GM21786 (cell line): Measurements from ENCODE around the gene FHIT.

ENCODE experiments used
- ATAC-seq: cut with Tn5 transposase; IDR thresholded peaks from one replicate; pipeline ENCODE4 v1.9.1; 2021; ENCODE audit not compliant: unreplicated experiment

The FHIT gene

DNA sequence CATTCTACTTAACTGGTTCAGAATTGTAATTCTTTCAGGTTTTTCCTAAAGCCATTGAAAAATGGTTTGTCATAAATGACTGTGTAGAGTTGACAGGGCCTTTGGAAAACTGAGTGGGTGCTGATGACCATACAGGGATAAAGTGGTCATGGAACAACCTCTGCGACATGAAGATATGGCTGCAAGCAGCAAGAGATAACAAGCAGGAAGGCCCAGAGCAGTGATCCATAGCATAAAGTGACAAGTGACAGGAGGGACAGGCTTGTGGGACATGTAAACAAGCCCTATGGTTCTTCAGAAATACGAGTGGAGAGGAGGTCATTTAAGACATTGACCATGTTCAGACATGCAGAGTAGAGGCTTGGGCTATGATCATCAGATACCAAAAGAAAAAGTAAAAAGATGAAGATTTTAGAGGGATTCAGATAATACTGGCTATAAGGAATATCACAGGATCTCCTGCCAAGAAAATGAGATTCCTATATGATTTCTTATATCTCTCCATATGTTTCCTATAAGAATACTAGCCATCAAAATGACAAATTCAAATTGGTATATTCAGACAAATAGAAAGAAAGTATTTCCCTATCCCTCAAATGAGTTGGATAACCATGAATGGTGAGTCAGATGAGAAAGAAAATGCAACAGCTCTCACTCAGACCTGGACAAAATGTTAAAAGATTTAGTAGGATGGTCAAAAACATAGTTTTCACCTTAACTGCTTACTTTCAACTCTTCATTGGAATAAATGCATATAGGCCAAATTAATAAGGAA is 1373.8 kb downstream of the FHIT start:
- no peak for ATAC-seq

DNA sequence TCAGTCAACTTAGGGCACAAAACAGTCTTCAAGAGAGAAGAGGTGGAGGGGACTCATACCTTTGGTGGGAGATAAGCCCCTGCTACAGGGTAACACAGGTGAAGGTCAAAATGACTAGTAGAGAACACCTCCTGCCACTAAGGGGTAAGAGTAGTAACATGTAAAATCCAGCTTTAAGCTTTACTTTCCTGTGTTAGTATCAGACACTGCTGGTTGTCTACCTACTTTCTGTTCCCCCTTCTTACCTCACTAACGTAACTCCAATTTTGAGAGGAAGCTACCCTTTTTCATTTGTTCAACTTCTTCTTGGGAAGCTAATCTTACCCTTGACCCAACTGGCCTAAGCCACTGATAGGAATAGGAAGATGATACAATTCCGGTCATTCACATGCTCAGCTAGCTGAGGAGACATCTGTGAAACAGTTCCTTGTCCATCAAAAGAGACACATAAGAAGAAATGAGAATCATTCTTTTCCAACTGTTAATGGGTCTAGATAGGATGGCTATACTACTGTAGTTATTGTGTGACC is 1374.7 kb downstream of the FHIT start:
- no peak for ATAC-seq

DNA sequence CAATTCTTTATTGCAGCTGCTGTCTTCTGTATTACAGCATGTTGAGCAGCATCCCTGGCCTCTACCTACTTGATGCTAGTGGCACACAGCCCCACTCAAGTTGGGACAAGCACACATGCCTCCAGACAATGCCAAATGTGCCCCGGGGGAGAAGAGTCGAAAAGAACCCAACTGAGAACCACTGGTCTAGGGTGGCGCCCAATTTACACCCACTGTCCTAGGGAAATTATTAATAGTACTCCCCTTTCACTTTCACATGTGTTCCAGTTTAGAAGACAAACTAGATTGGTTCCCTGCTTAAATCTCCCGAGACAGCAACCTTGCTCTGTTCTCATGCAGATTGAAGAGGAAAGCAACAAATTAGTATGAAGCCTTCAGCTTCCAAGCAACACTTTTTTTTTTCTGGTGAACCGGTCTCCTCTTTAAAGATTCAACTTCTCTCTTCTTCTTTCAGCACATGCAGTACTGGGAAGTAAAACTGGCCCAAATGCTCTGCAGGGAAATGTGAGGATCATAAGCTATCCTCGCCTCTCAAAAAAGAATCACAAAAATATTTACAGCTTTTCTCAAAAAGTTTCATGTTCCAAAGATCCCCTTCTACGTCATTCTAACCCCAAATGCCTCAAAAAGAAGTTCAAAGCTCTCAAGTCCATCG is 1377.5 kb downstream of the FHIT start:
- no peak for ATAC-seq

DNA sequence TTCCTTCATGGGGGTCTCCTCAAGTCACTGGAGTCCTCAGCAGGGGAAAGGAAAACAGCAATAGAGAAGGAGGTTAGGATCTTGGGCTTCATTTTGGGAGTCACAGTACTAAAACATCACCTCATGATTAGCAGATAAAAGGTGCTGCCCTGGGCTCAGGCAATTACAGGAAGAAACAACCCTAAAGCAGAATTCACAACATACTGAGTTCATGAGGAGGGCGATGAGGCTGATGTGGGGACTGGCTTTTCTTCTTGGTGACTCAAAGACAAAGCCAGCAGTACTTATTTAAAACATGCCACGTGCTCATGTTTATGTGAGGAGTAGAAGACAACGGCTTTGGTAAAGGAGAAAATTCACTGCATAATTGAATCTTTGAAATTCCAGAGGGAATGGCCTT is 1379.1 kb downstream of the FHIT start:
- ATAC-seq, result no peak

DNA sequence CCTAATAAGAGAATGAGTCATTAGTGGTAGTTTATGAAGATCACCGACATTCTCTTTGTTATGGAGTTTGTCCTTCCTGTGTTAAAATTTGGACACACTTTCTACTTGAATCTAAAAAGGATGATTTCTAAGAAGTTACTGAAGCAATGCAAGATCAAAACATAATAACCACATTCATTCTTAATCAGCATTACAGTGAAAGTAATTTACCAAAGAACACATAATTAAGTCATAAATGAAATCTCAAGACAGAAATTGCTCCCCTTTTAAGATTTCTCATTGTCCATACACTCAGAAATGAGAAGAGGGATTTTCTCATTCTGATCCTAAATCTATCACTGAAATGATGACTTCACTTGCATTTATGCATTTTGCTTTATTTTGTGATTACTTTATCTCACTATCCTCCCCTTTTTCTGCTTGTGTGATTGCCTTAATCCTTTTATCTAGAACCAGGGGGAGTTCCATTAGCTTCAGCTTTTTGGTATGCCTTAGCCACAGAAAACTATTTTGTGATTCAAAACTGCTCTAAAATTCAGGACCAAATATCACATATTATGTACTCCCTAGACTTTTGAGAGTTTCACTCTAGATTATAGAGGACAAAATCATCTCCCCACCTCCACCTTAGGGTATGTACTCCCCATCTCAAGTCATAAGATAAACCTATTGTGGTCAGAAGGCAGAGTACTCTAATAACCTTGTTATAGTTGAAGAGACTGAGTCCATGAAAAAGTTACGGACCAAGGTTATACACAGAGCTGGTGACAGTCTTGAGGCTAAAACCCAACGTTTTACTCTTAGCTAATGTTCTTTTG is 1383.9 kb downstream of the FHIT start:
- ATAC-seq, result no peak

DNA sequence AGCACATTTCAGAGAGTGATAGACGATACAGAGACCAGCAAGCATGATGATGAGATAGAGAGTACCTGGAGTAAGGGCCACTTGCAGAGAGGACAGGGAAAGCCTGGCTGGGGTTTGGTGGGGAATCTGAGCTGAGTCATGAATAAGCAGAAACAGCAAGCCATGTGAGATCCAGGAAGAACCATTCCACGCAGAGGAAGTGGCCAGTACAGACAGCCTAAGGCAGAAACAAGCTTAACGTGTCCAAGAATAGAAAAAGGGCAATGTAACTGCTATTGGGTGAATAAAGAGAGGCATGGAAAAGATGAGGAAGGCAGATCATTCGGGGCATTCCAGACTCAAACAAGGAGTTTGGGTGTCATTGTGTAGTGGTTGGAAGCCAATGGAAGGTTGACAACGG is 1385.2 kb downstream of the FHIT start:
- ATAC-seq, result no peak

DNA sequence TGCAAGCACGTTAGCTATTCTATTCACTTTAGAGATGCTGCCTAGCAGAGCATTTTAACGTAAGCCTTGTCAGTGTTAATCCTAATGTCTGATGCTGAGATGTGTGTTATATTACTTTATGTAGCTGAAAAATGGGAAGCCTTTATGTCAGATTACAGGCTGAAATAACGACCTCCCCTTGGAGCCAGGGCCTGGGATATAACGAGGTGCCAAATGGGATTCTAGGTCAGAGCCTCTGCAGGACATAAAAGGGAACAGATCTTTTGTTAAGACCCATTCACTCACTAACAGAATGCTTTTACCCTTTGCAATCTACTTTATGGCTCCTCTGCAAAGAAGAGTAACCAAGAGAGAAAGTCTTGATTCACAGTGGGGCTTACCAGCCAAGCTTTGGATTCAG is 1385.9 kb downstream of the FHIT start:
- ATAC-seq, result no peak

DNA sequence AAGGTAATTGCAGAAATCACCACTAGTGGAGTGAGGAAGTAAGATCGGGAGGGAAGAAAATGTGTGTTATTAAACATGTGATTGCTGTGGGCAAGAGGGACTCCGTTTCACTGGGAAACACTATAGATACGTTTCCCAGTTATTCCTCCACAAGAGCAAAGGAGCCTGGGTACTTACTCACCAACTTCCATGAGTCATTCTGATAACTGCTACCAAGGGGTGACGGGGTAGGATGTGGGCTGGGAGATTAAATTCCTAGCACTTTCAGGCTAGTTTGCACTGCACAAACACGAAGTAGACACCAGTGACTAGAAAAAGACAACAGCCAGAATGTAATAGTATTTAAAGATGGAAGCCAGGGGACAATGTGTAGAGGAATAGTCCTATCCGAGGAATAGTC is 1388.6 kb downstream of the FHIT start:
- no peak for ATAC-seq

DNA sequence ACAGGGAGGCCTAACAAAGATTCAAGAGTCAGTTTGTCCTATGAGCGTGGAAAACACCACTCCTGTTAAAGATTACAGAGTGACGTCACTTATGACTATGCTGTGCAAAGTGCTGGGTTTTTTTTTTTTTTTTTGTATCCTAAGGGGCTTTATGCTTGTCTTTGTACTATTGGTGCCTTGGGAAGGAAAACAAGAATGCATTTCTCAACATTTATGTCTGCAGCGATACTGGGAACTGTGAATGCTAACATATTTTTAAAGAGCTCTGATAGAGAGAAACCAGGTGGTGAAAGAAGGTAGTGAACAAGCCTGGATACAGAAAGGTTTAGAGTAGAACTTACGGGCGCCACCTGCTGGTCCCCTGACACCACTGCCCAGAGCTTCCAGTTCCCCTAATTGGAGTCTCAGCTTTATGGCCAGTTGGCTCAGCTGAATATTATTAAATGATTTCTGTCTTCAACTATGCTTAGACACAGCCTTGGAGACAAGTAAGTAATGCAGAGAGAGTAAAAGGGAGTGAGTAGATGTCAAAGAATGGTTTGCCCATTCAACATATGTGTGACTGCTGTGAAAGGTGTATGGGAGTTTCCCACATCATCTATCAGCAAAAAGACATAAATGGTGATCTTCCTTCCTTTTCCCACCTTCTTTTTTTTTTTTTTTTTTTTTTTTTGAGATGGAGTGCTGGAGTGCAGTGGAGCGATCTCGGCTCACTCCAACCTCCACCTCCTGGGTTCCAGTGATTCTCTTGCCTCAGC is 1393.5 kb downstream of the FHIT start:
- ATAC-seq, result peak; percentile 96

DNA sequence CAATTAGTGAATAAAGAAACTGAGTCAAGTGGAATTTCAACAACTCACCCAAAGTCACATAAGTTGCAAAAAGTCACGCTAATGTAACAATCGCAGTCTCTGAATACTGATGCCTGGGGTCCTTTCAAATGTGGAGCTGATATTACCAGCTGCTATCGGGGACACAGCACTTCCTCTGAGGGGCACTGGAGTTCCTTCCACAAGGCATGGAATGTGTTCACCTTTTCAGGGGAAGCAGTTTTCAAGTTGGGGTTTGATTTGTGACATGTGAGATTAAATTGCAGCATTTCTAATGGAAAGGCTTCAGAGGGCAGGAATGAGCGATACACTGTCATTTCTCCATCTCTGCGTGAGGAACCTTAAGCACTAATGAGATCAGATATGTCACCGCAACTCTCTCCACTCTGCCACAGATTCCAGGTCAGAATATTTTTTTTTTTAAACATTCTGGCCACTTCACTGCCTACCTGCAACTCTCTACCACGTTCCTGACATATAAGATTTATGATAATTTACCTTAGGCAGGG is 1394.3 kb downstream of the FHIT start:
- ATAC-seq, result no peak

DNA sequence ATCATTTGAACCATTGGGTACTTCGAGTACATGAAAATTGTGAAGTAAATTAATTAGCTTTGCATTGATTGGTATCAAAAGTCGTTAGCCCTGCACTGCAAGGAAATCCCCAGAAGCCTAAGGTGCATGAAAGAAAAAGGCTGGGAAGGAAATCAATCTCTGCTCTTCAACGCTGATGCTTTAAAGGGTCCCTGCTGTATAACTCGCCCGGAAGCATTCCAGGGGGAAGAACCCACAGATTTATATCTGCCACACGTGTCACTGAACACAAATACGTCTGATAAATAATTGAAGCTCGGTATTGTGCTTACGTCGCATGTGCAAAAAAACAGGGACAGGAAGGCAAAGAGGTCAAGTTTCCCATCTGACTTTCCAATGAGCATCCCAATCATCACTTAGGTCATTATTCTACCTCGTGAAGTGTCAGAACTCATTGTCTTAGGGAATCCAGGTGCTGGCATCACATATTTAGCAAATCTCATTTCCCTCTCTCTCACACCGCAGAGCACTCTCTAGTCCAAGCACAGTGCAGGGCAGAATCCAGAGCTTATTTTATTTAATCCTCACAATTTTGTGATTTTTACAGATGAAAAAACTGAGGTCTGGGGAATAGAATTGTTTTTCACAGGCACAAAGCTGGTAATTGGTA is 1397.1 kb downstream of the FHIT start:
- no peak for ATAC-seq

DNA sequence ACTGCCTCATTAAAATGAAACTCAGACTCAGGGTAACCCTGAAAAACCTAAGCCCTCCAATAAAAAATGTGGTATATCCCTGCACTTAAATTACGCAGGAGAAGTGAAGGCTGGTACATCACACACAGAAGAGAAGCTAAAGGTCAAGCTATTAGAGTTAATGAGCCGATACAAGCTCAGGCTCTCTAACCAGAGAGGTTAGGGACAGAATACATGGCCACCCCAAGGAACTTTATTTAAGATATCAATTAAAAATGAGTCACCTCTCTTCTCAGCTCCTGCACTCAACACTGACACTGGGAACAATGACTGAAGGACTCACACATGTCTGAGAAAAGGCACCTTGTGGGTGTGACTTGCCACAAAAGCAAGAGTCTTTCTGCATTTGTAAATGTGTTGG is 1400.8 kb downstream of the FHIT start:
- ATAC-seq, result no peak

DNA sequence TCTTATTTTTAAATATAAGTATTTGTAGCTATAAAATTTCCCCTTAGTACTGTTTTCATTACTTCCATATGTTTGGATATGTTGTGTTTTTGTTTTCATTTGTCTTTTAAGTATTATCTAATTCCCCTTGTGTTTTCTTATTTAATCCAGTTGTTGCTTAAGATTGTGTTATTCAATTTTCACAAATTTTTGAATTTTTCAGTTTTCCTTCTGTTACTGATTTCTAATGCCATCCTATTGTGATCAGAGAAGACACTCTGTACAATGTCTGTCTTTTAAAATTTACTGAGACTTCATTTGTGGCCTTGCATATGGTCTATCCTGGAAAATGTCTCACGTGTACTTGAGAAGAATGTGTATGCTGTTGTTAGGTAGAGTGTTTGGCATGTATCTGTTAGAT is 1405.9 kb downstream of the FHIT start:
- ATAC-seq, result no peak

DNA sequence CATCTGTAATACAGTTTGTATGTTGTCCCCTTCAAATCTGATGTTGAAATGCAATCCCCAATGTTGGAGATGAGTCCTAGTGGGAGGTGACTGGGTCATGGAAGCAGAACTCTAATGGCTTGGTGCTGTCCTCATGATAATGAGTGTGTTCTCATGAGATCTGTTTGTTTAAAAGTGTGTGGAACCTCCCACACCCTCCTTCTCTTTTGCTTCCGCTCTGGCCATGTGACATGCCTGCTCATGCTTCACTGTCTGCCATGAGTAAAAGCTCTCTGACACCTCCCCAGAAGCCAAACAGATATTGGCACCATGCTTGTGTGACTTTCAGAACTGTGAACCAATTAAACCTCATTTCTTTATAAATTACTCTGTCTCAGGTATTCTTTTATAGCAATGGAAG is 1407.4 kb downstream of the FHIT start:
- ATAC-seq, result no peak

DNA sequence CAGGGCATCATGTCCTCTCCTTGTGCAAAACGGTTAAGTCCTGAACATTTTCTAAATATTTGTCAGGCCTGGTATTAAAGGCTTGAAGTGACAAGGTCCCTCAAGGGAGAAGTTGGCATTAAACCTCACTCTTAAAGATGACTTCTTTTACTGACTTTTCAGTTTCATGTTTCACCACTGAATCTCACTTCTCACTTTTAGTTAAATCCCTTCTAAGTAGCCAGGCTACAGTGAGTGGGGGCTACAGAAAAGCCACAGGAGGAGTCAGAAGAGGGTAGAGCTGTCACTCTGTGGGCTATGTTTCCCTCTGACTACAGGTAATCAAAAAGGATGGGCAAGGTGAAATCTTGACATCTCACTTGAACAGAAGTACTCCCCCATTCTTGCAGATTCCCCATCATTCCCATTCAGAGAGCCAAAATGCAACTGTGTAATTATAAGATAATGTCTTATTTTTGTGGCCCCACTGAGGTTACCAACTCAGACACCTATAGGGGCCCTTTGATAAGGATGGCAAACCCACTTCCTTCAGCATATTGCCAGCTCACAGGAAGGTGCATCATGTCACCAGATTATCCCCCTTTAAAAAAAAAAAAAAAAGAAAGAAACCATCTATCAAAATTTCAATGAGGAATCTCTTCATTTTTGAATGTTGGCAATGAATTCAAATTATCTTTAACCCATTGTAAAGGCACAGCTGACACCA is 1411.3 kb downstream of the FHIT start:
- ATAC-seq, result peak; percentile 94

DNA sequence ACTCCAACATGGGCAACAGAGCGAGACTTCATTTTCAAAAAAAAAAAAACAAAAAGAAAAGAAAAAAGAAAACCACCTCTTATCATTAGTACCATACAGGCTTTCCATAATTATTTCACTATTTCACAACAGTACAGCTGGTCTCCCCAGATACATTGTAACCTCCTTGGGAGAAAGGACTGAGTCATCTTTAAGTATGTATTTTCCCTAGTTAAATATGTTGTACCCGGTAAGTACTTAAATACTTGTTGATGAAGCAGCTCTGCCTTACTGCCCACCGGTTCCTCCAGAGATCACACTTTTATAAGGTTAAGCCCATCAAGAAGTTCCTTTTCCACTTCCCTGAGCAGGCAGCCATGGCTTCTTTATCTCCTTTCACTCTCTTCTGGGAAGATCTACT is 1412.0 kb downstream of the FHIT start:
- peak; percentile 7 for ATAC-seq

DNA sequence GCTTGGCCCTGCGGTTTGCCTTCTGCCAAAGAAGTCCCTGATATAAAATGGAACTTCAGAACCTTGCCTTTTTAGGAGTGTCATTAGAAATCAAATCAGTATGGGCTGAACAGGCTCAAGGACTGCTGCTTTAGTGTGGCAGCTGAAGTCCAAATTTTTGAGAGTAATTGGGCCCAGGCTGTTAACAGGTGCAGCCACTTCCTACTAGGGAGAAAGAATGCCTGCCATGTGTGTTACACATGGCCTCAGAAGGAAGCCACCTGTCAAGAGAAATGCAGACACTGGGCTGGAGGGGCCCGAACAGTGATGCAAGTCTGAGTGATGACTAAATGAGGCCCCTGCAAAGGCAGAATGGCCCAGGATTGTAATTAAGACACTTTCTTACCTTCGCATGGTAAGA is 1414.7 kb downstream of the FHIT start:
- ATAC-seq, result no peak

DNA sequence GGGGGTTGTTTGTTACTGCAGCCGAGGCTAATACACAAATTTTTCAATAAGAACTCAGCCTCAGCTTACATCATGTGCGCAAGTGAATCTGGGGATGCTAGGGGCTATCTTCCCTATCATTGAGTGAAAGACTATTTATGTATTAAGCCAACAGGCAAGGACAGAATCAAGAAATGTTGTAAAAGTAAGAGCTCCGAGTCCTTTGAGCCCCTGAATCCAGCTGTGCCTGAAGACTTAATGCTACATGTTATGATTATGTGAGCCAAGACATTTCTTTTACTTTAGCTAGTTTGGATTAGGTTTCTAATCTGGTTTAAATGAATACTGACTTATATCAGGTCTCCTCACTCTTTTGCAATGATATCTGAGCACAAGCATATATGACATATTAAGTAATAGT is 1418.5 kb downstream of the FHIT start:
- no peak for ATAC-seq

DNA sequence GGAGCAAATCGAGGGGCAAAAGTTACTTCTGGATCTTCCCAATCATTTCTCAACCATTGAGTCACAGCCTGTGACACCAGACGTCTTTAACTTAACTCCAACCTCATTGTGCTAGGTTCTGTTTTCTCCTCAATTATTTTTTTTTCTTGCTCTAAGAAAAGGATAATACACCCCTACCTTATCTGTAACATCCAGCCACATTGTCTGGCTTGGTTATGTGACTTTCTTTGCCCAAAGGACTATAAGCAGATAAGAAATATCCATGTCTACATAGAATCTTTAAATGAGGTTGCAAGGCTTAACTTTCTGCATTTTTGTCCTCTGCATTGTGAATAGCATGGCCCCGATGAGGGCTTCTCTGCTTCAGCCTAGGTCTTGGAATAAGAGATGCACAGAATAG is 1419.0 kb downstream of the FHIT start:
- no peak for ATAC-seq

DNA sequence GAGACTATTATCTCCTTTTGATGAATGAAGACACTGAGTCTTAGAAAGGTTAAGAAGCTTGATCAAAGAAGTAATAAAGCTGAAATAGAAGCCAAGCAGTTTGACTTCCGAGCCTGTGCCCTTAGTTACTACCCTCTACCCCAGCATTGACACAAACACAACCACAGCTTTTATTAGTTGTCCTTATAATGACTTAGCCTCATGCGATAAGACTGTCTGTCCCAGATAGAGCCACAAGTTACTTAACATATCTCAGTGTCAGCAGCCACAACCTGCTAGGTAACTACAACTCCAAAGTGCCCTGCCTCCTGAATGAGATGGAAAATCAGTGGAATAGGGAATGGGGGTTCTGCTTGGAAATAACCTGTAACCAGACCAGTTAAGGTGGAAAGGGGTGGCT is 1419.9 kb downstream of the FHIT start:
- no peak for ATAC-seq
